Measurements from ENCODE around the gene NTMT1. TPM values are rescaled to one million over a fixed set of nuclear protein-coding genes. Genes with fewer than 3 reads are reported as not detected.
A peak's percentile ranks its signal among the peaks of the same experiment; 100 is the strongest.

The NTMT1 gene
- polyA plus RNA-seq, 1 donor from 2014 or later = 55.4 TPM

DNA sequence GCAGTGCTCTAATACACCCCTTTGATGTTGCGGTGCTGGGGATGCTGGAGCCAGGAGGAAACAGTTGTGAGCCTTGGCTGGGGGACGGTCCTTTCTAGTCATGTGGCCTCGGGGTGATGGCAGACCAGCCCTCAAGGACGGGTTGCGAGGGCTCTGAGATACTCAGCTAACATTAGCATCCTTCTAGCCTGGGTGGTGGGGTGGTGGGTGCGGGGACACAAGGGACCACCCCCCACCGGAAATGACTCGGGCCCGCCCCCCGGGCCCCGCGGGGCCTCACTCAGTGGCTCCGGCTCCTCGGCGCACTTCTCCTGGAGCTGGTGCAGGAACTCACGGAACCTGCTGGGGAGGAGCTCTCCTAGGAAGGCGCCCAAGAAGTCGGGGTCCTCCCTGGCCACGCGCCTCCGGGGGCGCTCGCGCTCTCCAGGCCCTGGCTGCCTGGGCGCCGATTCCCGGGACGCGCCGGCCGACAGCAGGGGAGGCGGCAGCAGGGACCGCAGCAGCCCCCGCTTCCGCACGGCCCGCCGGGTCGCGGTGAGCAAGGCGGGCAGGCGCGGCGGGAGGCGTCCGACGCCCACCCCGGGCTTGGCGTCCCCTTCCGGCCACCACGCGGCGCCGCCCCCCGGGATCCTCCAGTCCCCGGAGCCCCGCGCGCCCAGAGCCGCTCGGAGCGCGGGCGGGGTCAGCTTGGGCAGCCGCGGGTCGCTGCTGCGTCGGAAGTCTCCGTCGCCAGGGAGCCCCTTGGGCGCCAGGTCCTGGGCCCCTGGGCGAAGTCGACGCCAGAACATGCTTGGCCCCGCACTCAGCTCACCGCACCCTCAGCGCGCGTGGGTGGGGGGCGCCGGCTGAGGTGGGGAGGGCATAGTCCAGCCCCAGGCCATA is 5.9 kb upstream of the NTMT1 start:
- H3K4me3 Mint-ChIP-seq = peak overlapping the region in 3 of 4 donors; percentile 10 to 76 (median 30)
- H3K36me3 Mint-ChIP-seq = peaks cover 1% of the 10 kb centered on the region
- peaks cover 7 to 9% (median 7%) of the 10 kb centered on the region in 3 donors for H3K4me1 Mint-ChIP-seq
- H3K27ac Mint-ChIP-seq = no peak overlapping the region
- peaks cover 0 to 3% (median 0%) of the 10 kb centered on the region in 3 donors for H3K9me3 Mint-ChIP-seq
- H3K27me3 Mint-ChIP-seq = peaks cover 27% of the 10 kb centered on the region

DNA sequence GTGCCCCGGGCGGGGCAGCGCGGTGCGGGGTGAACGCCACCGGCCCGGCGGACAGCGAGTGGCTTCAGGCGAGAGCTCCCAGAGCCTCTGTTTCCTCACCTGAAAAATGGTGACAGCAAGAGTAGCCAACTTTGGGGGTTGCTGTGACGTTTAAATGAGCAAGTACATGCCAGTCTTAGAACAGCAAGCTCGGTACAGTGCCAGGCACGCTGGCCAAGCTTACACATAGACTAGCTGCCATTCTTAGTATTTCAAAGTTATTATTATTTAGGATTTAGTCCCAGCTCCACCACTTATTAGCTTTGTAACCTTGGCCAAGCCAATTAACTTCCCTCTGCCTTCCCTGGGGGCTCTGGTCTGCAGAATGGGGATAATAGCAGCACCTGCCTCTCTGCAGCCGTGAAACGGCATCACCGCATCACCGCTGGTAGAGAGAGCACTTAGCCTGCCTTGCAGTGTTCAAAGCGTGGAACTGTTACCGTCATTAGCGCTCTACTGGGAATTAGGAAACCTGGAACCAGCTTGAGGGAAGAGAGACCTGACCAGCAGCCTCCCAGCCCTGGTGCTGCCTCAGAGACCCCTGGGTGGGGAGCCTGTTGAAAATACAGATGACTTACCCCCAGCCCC is 5.2 kb upstream of the NTMT1 start, which contains the start of gene C9orf50:
Gene C9orf50, minus strand, starts transcription at position 433 of the 627 bp plus-strand sequence. CDS start 527 bp downstream, outside the sequence.
- Mint-ChIP-seq H3K27me3 (peaks cover 27% of the 10 kb centered on the region), H3K36me3 (peaks cover 1% of the 10 kb centered on the region), H3K4me3 (peak within 1 kb of the TSS in 2 of 4 donors; percentile 2 to 41), H3K9me3 (peaks cover 0 to 3% (median 0%) of the 10 kb centered on the region in 3 donors), H3K27ac (no peak within 1 kb of the TSS), H3K4me1 (peaks cover 7 to 11% (median 10%) of the 10 kb centered on the region in 3 donors)

DNA sequence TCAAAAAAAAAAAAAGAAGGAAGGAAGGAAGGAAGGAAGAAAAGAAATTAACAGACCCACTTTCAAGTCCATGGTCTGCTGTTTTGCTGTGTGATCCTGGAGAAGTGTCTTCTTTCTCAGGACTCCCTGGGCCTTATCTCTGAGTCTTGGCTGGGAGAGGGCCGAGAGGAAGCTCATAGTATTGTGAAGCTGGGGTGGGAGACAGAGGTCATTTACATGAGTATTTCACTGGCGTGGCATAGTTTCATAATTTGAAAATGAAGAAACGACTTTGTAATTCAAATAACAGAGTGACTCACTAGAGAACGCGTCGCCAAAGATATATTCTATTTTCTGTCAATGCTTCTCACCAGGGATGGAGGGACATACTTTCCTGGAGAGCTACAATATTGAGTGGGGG is 2.6 kb upstream of the NTMT1 start:
- H3K4me1 Mint-ChIP-seq = peaks cover 19 to 28% (median 22%) of the 10 kb centered on the region in 3 donors
- peaks cover 0 to 3% (median 0%) of the 10 kb centered on the region in 3 donors for H3K9me3 Mint-ChIP-seq
- peaks cover 25% of the 10 kb centered on the region for H3K27me3 Mint-ChIP-seq
- H3K27ac Mint-ChIP-seq = peak overlapping the region in 1 of 3 donors; percentile 81
- H3K4me3 Mint-ChIP-seq = peak overlapping the region in 1 of 4 donors; percentile 27
- H3K36me3 Mint-ChIP-seq = peaks cover under 1% of the 10 kb centered on the region

DNA sequence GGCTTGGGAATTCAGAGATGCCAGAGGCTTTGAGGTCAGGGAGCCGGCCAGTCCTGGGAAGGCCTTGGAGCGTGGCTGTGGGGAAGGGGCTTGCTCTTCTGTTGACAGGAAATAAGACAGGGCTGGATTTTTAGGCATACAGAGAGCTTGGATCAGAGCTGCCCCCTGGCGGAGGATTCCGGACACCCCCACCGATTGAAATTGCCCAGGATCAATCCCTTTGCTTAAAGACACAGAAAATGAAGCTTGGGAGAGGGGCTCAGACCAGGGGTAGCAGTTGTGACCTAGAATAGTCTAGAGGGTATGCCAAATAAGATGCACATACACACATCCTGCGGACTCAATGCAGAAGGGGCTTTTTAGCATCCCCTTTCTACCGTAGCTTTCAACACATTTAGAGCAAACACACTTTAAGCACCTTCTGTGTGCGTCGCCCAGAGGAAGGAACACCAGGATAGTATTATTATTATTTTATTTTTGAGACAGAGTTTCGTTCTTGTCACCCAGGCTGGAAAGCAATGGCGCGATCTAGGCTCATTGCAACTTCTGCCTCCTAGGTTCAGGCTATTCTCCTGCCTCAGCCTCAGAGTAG is 1.7 kb upstream of the NTMT1 start:
- Mint-ChIP-seq H3K4me3 (peak overlapping the region; percentile 84 to 95 (median 92)), H3K9me3 (no peaks in the 10 kb centered on the region), H3K36me3 (no peaks in the 10 kb centered on the region), H3K27me3 (peaks cover 21% of the 10 kb centered on the region), H3K4me1 (peaks cover 22 to 28% (median 25%) of the 10 kb centered on the region in 3 donors), H3K27ac (peak overlapping the region; percentile 94 to 100 (median 97))

DNA sequence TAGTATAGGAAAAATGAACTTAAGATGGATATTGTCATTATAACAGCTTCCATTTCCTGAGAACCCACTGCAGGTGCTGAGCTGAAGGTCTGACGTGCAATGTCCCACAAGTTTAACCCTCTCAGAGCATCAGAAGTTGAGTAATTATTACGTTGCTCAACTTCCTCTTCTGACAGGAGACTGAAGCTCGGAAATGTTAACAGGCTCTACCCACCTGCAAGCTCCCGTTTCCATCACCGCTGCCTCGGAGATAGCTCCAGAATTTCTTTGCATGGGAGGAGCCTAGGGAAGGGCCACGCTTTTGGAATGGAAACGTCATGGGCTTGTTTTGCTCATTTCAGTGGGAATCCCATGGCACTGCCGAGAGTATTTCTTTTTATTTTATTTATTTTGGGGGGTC is 1.0 kb upstream of the NTMT1 start:
- Mint-ChIP-seq H3K27me3 (peaks cover 18% of the 10 kb centered on the region), H3K9me3 (no peaks in the 10 kb centered on the region), H3K36me3 (no peaks in the 10 kb centered on the region), H3K4me3 (peak overlapping the region; percentile 88 to 95 (median 94)), H3K27ac (peak overlapping the region; percentile 94 to 100 (median 97)), H3K4me1 (peaks cover 22 to 32% (median 28%) of the 10 kb centered on the region in 3 donors)

DNA sequence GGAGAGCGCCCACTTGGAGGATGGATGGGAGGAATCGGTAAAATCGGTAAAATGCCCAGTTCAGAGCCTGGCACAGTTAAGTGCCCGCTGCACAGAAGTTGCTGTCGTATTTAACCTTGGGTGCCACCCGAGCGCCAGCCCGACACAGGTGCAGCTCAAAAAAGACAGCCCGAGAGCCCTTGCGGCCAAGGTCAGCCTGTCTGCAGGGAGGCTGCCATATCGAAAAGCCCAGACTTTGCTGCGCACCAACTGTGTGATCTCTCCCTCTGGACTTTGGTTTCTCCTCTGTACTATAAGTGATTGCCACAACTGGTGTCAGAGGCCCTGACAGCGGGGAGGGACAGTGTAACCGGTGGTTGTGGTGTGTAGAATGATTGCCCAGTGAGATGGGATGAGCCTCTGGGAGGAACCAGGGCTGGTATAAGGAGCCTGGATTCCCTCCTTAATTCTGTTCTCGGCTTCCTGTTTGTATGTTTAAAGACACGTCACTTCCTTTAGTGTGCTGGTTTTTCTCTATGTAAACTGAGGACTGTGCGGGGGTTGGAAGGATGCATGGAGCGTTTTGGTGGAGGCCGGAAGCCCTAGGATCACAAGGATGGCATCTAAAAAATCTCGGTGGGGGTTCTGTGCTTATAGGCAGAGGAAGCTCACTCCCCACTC is 792 bp downstream of the NTMT1 start:
- peaks cover 29 to 48% (median 39%) of the 10 kb centered on the region in 3 donors for H3K4me1 Mint-ChIP-seq
- no peaks in the 10 kb centered on the region for H3K9me3 Mint-ChIP-seq
- H3K4me3 Mint-ChIP-seq = peak overlapping the region; percentile 88 to 98 (median 94)

DNA sequence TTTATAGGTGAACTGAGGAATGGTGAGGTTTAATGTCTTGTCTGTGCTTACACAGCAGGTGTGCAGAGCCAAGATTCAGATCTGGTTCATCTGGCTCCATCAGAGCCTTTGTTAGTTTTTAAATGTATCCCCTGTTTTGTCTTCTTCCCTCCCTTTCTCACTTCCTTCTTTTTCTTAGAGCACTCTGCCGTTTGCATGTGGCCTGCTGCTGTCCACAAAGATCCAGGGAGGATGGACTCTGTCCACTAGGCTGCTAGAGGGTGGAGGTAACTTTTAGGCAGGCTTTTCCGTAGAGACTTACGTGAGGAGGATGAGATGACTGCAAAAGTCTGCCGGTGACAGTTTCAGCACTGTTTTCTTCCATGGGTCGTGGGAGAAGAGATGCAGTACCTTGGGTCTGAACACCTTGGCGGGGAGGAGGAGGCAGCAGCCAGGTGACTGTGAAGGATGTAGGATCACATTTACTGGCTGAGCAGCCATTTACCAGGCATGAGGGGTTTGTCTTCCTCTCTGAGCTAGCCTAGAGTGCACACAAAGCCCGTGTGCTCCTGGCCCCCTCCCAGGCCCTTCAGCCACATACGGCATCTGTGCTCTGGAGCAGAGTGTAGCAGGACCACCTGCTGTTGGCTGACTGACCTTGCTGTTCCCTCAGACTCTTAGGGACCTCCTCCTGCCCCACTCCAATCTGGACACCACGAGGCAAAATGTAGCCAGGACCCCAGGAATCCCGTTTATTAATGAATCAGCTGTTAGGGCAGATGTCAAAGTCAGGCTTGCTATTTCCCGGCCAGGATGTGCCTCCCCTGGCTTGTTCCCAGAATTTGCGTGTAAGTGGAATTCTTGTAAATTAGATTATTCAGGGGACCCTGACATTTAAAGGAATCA is 1.8 kb downstream of the NTMT1 start:
- Mint-ChIP-seq H3K36me3 (no peaks in the 10 kb centered on the region), H3K27ac (peak overlapping the region; percentile 95 to 100 (median 98)), H3K27me3 (peaks cover 5% of the 10 kb centered on the region), H3K4me3 (peak overlapping the region; percentile 88 to 98 (median 94)), H3K4me1 (peaks cover 29 to 49% (median 41%) of the 10 kb centered on the region in 3 donors), H3K9me3 (no peaks in the 10 kb centered on the region)

More for the DNA sequence above, 792 bp downstream of the NTMT1 start:
- peaks cover 8% of the 10 kb centered on the region for H3K27me3 Mint-ChIP-seq
- no peaks in the 10 kb centered on the region for H3K36me3 Mint-ChIP-seq
- peak overlapping the region; percentile 95 to 100 (median 98) for H3K27ac Mint-ChIP-seq

DNA sequence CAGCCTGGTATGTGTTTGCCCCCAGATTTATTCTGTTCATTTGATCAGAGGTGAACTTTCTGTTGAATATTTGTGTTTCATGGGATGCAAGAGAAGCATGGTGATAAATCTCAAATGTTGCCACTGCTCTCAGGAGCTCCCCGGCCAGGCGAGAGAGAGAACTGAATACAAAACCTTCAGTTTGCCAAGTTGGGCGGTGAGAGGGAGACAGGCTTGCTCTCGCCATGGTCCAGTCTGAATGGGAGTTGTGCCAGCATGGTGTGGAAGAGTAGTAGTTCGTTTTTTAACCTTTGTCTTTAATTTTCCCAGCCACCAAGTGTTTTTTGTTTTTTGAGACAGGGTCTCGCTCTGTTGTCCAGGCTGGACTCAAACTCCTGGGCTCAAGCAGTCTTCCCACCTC is 2.7 kb downstream of the NTMT1 start:
- peak overlapping the region in 2 of 3 donors; percentile 31 to 100 for H3K27ac Mint-ChIP-seq
- peak overlapping the region in 3 of 4 donors; percentile 22 to 95 (median 47) for H3K4me3 Mint-ChIP-seq
- peaks cover 29 to 49% (median 41%) of the 10 kb centered on the region in 3 donors for H3K4me1 Mint-ChIP-seq
- no peaks in the 10 kb centered on the region for H3K36me3 Mint-ChIP-seq
- no peaks in the 10 kb centered on the region for H3K9me3 Mint-ChIP-seq
- no peaks in the 10 kb centered on the region for H3K27me3 Mint-ChIP-seq

DNA sequence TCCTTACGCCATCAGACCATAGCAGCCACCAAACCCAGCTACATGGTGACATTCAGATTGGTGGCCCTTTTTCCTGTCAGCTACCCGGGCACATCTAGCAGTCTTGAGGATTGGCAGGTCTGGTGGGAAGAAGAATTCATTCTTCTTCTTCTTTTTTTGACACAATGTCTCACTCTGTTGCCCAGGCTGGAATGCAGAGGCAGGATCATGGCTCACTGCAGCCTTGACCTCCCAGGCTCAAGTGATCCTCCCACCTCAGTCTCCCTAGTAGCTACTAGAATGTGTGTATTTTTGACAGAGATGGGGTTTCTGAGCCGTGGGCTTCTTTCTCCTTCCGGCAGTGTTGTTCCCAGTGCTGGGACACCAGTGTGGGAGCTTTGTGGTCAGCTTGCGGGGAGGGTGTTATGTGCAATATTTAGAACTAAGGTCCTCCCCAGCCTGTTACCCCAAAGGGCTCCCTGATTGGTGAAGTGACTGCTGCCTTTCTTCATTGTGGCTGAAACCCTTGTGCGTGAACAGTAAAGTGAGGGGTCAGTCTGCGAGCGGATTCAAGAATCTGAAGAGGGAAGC is 3.4 kb downstream of the NTMT1 start:
- H3K27ac Mint-ChIP-seq = peak overlapping the region; percentile 31 to 79 (median 67)
- H3K27me3 Mint-ChIP-seq = no peaks in the 10 kb centered on the region
- no peaks in the 10 kb centered on the region for H3K36me3 Mint-ChIP-seq
- peaks cover 25 to 45% (median 39%) of the 10 kb centered on the region in 3 donors for H3K4me1 Mint-ChIP-seq
- no peaks in the 10 kb centered on the region for H3K9me3 Mint-ChIP-seq
- H3K4me3 Mint-ChIP-seq = peak overlapping the region in 2 of 4 donors; percentile 47 to 95

DNA sequence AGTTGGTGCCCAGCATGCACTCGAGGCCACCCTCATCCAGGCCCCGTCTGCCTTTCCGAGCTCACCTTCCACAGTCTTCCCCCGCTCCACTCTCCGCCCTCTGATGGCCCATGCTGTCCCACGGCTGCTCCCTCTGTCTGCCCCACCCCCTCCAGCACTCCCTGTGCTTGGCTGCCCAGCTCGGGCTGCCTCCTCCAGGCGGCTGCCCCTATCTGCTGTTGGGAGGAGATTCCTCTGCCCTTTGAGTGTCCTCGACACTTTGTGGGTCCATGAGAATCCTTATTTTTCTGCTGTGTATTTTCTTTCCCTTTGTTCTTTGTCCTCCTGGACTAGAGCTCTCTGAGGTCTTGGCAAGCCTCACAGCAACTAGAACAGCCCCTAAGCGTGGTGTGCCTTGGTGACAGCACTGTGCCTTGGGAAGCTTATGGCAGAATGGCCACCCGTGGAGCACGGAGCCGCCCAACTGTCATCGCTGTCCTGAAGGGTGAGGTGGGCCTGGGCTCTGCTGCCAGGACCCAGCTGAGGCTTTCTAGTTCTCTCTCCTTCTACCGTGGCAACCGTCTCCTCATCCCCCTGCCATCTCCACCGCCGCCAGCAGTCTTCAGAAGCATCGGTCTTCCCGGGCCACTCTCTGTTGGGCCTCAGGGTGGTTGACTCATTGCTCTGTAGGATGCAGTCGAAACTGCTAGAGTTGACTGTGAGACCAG is 5.2 kb downstream of the NTMT1 start:
- no peaks in the 10 kb centered on the region for H3K36me3 Mint-ChIP-seq
- H3K4me3 Mint-ChIP-seq = peak overlapping the region in 2 of 4 donors; percentile 57 to 76
- H3K4me1 Mint-ChIP-seq = peaks cover 24 to 38% (median 33%) of the 10 kb centered on the region in 3 donors
- H3K27ac Mint-ChIP-seq = peak overlapping the region in 2 of 3 donors; percentile 81 to 91
- no peaks in the 10 kb centered on the region for H3K9me3 Mint-ChIP-seq
- no peaks in the 10 kb centered on the region for H3K27me3 Mint-ChIP-seq

DNA sequence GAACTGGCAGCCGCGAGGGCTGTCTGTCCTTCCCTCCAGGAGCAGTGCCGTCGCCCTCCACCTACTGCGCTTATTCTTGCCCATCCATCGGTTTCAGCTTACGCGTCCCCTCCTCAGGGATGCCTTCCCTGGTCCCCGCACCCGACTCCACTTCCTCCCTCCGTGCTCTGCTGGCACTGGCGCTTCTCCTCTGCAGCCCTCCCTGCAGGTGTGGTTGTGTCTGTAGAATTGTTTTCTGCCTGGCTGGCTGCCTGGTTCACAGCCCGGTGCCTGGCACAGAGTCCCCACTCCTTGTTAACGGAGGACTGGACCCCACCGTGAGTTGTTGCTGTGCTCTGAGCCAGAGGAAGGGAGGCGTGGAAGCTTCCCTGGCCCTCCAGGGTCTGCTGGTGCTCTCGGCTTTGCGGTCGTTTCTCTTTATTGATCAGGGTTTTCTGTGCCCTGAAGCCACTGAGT is 5.7 kb downstream of the NTMT1 start:
- H3K4me1 Mint-ChIP-seq = peaks cover 23 to 33% (median 32%) of the 10 kb centered on the region in 3 donors
- H3K27me3 Mint-ChIP-seq = no peaks in the 10 kb centered on the region
- peak overlapping the region in 2 of 4 donors; percentile 57 to 76 for H3K4me3 Mint-ChIP-seq
- no peaks in the 10 kb centered on the region for H3K9me3 Mint-ChIP-seq
- no peaks in the 10 kb centered on the region for H3K36me3 Mint-ChIP-seq
- peak overlapping the region; percentile 19 to 91 (median 81) for H3K27ac Mint-ChIP-seq

DNA sequence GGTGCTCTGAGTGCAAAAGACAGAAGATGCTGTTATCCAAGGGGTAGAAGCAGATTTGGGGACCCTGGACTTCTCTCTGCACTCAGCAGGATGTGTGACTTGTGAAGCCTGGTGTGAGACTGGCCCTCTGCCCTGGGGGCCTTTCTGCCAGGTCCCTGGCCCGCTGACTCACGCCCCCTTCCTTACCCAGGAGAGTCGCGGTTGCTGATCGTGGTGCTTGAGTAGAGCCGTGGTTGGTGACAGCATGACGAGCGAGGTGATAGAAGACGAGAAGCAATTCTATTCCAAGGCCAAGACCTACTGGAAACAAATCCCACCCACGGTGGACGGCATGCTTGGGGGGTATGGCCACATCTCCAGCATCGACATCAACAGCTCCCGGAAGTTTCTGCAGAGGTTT is 6.5 kb downstream of the NTMT1 start:
- peak overlapping the region in 1 of 4 donors; percentile 40 for H3K4me3 Mint-ChIP-seq
- H3K36me3 Mint-ChIP-seq = no peaks in the 10 kb centered on the region
- no peak overlapping the region for H3K27ac Mint-ChIP-seq
- H3K9me3 Mint-ChIP-seq = no peaks in the 10 kb centered on the region
- H3K27me3 Mint-ChIP-seq = no peaks in the 10 kb centered on the region
- H3K4me1 Mint-ChIP-seq = peaks cover 16 to 25% (median 25%) of the 10 kb centered on the region in 3 donors

Data from IgD-negative memory B cell (primary cell).